Endothelial cell of umbilical vein (primary cell): ENCODE measurements around the gene RALGPS2. TPM values are rescaled to one million over a fixed set of nuclear protein-coding genes. Genes with fewer than 3 reads are reported as not detected.

ENCODE experiments used
- BruUV-seq: library from RNA; stranded (reverse); fragments of 400-500 nt; replicated peaks from 2 replicates; lab custom pipeline; 2021; lab: Mats Ljungman, UMichigan
- CTCF ChIA-PET: fragments of 300-600, 350-600 bp; sonication (Branson Sonifier 250); formaldehyde crosslinking; loops from one replicate; lab custom pipeline; 2021; ENCODE audit warnings: antibody characterized with exemption, inconsistent platforms; lab: Charles Lee
- POLR2A ChIA-PET: fragments of 300-600, 350-600 bp; sonication (Branson Sonifier 250); formaldehyde crosslinking; loops from one replicate; lab custom pipeline; 2021; ENCODE audit warnings: antibody characterized with exemption, inconsistent platforms; lab: Charles Lee
- DNase-seq: peaks from one replicate; pipeline ENCODE4 v3.0.0-alpha.2; 2011; ENCODE audit warnings: low read depth, low spot score
- FAIRE-seq: peaks from 2 replicates; lab custom pipeline; 2011; peaks lifted over from hg19 to GRCh38; lab: Jason Lieb, UNC
- H2AFZ ChIP-seq: 2 replicates; pipeline ENCODE4 v1.6.0; 2012; ENCODE audit warnings: low read depth, low read length, control low read depth, inconsistent platforms
- H3K27ac ChIP-seq: 2 replicates; pipeline ENCODE4 v1.5.1; 2011; ENCODE audit warnings: low read depth, mild to moderate bottlenecking, control low read depth, low read length, moderate library complexity; ENCODE audit not compliant: insufficient read depth
- H3K27me3 ChIP-seq, 2 experiments: 2 replicates each; pipeline versions ENCODE4 v1.6.0 to v1.6.1; 2011; ENCODE audit warnings: low read length in 2 of 2, mixed read lengths in 1 of 2; ENCODE audit not compliant: control insufficient read depth in 2 of 2, insufficient read depth in 2 of 2
- H3K36me3 ChIP-seq, 2 experiments: 2 replicates in 1 of 2; 3 replicates in 1 of 2; pipeline ENCODE4 v1.5.1; 2011; ENCODE audit warnings: low read length in 2 of 2, mild to moderate bottlenecking in 1 of 2, moderate library complexity in 1 of 2; ENCODE audit not compliant: control insufficient read depth in 2 of 2, insufficient read depth in 2 of 2; ENCODE audit errors: extremely low read depth in 1 of 2
- H3K4me1 ChIP-seq: 3 replicates; pipeline ENCODE4 v1.5.1; 2011; ENCODE audit warnings: mild to moderate bottlenecking, low read length; ENCODE audit not compliant: control insufficient read depth, insufficient read depth; ENCODE audit errors: extremely low read depth
- H3K4me2 ChIP-seq: 2 replicates; pipeline ENCODE4 v1.6.1; 2011; ENCODE audit warnings: low read length, control low read depth, mixed read lengths; ENCODE audit not compliant: insufficient read depth
- H3K4me3 ChIP-seq, 3 experiments: fragments of 200-600 bp in 1 of 3; sonication (generic), shearing (Covaris generic) in 1 of 3; replicated peaks in 1 of 3; 2 replicates each; pipeline ENCODE4 v1.5.1; 2011 to 2016; ENCODE audit warnings: control low read depth in 3 of 3, low read length in 3 of 3, mild to moderate bottlenecking in 2 of 3, inconsistent platforms in 1 of 3, low read depth in 1 of 3, moderate library complexity in 1 of 3; ENCODE audit not compliant: insufficient read depth in 1 of 3
- H3K79me2 ChIP-seq: 2 replicates; pipeline ENCODE4 v1.6.0; 2012; ENCODE audit warnings: low read length, inconsistent platforms; ENCODE audit not compliant: control insufficient read depth, insufficient read depth
- H3K9ac ChIP-seq: replicated peaks from 2 replicates; pipeline ENCODE3; 2011; ENCODE audit warnings: low read length, control low read depth; ENCODE audit not compliant: insufficient read depth; ENCODE audit errors: extremely low read depth
- H3K9me1 ChIP-seq: replicated peaks from 3 replicates; pipeline ENCODE4 v1.6.0; 2011; ENCODE audit warnings: mild to moderate bottlenecking, low read length; ENCODE audit not compliant: control insufficient read depth, insufficient read depth; ENCODE audit errors: extremely low read depth
- H3K9me3 ChIP-seq: replicated peaks from 2 replicates; pipeline ENCODE4 v1.5.1; 2012; ENCODE audit warnings: low read length, inconsistent platforms; ENCODE audit not compliant: control insufficient read depth, insufficient read depth
- H4K20me1 ChIP-seq: replicated peaks from 2 replicates; pipeline ENCODE3; 2011; ENCODE audit warnings: mild to moderate bottlenecking, low read length; ENCODE audit not compliant: control insufficient read depth, insufficient read depth; ENCODE audit errors: extremely low read depth
- EZH2 ChIP-seq: IDR thresholded peaks from 2 replicates; pipeline ENCODE4 v1.6.1; 2012; ENCODE audit warnings: borderline replicate concordance, low read depth, mild to moderate bottlenecking, moderate library complexity, low read length, inconsistent platforms; ENCODE audit not compliant: severe bottlenecking
- FOS ChIP-seq: IDR thresholded peaks from 2 replicates; pipeline ENCODE4 v1.6.1; 2011; ENCODE audit warnings: mild to moderate bottlenecking, low read length, moderate library complexity, borderline replicate concordance; ENCODE audit not compliant: insufficient read depth
- GATA2 ChIP-seq: IDR thresholded peaks from 2 replicates; pipeline ENCODE4 v1.7.0; 2011; ENCODE audit warnings: low read depth, mild to moderate bottlenecking, moderate library complexity, mixed read lengths, low read length; ENCODE audit not compliant: insufficient read length, insufficient read depth
- JUN ChIP-seq: IDR thresholded peaks from 2 replicates; pipeline ENCODE4 v1.6.1; 2011; ENCODE audit warnings: borderline replicate concordance, low read depth; ENCODE audit not compliant: insufficient read length, insufficient read depth
- MAX ChIP-seq: IDR thresholded peaks from 2 replicates; pipeline ENCODE4 v1.6.1; 2011; ENCODE audit not compliant: insufficient read depth, insufficient read length
- MYC ChIP-seq: IDR thresholded peaks from one replicate; pipeline ENCODE4 v1.6.1; 2011; ENCODE audit warnings: mild to moderate bottlenecking, low read depth, low read length
- POLR2A ChIP-seq: IDR thresholded peaks from 2 replicates; pipeline ENCODE4 v1.6.1; 2012; ENCODE audit warnings: low read depth, mild to moderate bottlenecking, control low read depth, low read length
- POLR2AphosphoS5 ChIP-seq: IDR thresholded peaks from 2 replicates; pipeline ENCODE4 v1.6.1; 2012; ENCODE audit warnings: low read depth, mild to moderate bottlenecking, control low read depth, low read length, moderate library complexity; ENCODE audit not compliant: insufficient read depth
- dilution Hi-C: fragments of 300-500 bp; cut with MboI; formaldehyde crosslinking; loops from one replicate; pipeline ENCODE4 v1.15.0; 2019; ENCODE audit warnings: low sequenced_read_pairs; ENCODE audit not compliant: extremely low pct_ligation_motif_present
- intact Hi-C: fragments of 100-400 bp; cut with micrococcal nuclease; formaldehyde crosslinking; loops from one replicate; pipeline ENCODE4 v1.10.0; 2022
- polyA plus RNA-seq, 4 experiments: library from polyadenylated mRNA; depleted of rRNA in 3 of 4; stranded (reverse) in 3 of 4; unstranded in 1 of 4; fragments of >200 nt; gene quantifications; 2 replicates each; pipeline versions ENCODE4 v1.2.1 to v1.2.3, GENCODE V29; 2011 to 2012; ENCODE audit warnings: missing spikeins in 1 of 4
- total RNA-seq: library from RNA; stranded (reverse); gene quantifications from 2 replicates; pipeline ENCODE4 v1.2.3, GENCODE V29; 2021
- TF ChIP-seq, protein P1 (sequence below), 2 donors: IDR thresholded peaks; 1 replicate in 1 of 2; 2 replicates in 1 of 2; pipeline ENCODE4 v1.5.1; 2011; ENCODE audit warnings: low read length in 2 of 2, mild to moderate bottlenecking in 2 of 2, moderate library complexity in 2 of 2, control low read depth in 1 of 2, inconsistent platforms in 1 of 2, low read depth in 1 of 2; ENCODE audit not compliant: insufficient read depth in 1 of 2; ENCODE audit errors: extremely low read depth in 1 of 2

Gene RALGPS2
- total and polyA plus RNA-seq, 2 donors (not counting 3 experiments of a cell fraction or from before 2014, with no cell fraction given): 4.6 to 27.7 TPM

DNA sequence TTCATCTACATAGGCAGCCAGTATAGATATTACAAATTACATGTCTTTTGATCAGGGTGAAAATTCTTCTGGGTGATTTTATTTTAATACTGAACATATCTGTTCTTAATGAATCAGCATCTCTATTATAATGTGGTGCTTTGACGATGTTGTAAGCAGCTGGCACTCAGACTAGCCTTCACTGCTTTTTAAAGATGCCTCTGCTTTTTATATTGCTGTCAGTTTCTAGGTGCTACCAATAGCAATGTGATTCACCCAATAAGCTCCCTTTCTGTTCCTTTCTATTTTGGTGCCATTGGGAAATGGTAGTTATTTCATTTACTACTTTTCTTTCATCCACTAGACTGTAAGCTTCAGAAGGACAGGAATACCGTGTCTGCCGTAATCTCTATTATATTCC lies 156.9 kb downstream of the RALGPS2 start:
- H3K27me3 ChIP-seq: no peaks in the 10 kb centered on the region
- no peaks in the 10 kb centered on the region for H3K9me3 ChIP-seq
- DNase-seq: no peak
- H3K79me2 ChIP-seq: no peaks in the 10 kb centered on the region
- no peak for TF ChIP-seq JUN
- TF ChIP-seq MYC: no peak
- H4K20me1 ChIP-seq: no peaks in the 10 kb centered on the region
- no peak overlapping the region for H2AFZ ChIP-seq
- H3K36me3 ChIP-seq: no peaks in the 10 kb centered on the region
- no peak overlapping the region for H3K9ac ChIP-seq
- no TSS peak for BruUV-seq
- no peaks in the 10 kb centered on the region for H3K4me1 ChIP-seq
- H3K4me3 ChIP-seq: no peak overlapping the region
- ChIA-PET CTCF (interaction anchor here (1.3 kb wide), 2 partner anchors 11 to 121 kb away, joined by 3 read pairs; partner anchors contain the start of gene ANGPTL1), POLR2A (no interaction called here)
- no peak overlapping the region for H3K4me2 ChIP-seq
- dilution Hi-C loops (no loop called here), intact Hi-C loops (no loop called here)
- no peak for FAIRE-seq
- H3K9me1 ChIP-seq: no peaks in the 10 kb centered on the region
- no peak overlapping the region for H3K27ac ChIP-seq

DNA sequence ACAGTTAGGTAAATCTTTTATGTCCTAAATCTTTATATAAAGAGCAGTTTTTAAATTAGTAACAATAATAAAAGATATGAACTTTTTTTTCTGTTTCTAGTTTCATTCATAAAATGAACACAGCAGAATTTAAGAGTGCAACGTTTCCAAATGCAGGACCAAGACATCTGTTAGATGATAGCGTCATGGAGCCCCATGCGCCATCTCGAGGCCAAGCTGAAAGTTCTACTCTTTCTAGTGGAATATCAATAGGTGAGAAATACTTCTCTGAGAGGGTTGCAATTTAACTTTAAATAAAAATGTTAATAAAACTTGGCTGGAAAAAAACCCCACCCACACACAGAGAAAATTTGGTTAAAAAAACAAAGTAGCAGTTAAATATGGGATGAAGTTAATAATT lies 160.8 kb downstream of the RALGPS2 start:
- Histone ChIP-seq H4K20me1 (no peaks in the 10 kb centered on the region), H3K4me3 (no peak overlapping the region), H2AFZ (no peak overlapping the region), H3K9ac (no peak overlapping the region), H3K9me3 (no peaks in the 10 kb centered on the region), H3K27me3 (no peaks in the 10 kb centered on the region), H3K9me1 (no peaks in the 10 kb centered on the region), H3K79me2 (no peaks in the 10 kb centered on the region), H3K27ac (no peak overlapping the region), H3K36me3 (no peaks in the 10 kb centered on the region), H3K4me2 (no peak overlapping the region), H3K4me1 (no peaks in the 10 kb centered on the region)
- ChIA-PET POLR2A (no interaction called here), CTCF (no interaction called here)
- dilution Hi-C loops: no loop called here
- intact Hi-C loops: no loop called here
- FAIRE-seq (no peak), DNase-seq (no peak)
- no TSS peak for BruUV-seq
- TF ChIP-seq, protein P1, sequence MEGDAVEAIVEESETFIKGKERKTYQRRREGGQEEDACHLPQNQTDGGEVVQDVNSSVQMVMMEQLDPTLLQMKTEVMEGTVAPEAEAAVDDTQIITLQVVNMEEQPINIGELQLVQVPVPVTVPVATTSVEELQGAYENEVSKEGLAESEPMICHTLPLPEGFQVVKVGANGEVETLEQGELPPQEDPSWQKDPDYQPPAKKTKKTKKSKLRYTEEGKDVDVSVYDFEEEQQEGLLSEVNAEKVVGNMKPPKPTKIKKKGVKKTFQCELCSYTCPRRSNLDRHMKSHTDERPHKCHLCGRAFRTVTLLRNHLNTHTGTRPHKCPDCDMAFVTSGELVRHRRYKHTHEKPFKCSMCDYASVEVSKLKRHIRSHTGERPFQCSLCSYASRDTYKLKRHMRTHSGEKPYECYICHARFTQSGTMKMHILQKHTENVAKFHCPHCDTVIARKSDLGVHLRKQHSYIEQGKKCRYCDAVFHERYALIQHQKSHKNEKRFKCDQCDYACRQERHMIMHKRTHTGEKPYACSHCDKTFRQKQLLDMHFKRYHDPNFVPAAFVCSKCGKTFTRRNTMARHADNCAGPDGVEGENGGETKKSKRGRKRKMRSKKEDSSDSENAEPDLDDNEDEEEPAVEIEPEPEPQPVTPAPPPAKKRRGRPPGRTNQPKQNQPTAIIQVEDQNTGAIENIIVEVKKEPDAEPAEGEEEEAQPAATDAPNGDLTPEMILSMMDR (IDR thresholded peaks at IDR 0.05; ENCODE audit: extremely low read depth in 1 of 2, insufficient read depth in 1 of 2, low read depth in 1 of 2, low read length in 2 of 2): no peak
- no peak for TF ChIP-seq FOS
- no peak for TF ChIP-seq POLR2A
- no peak for TF ChIP-seq MYC
- TF ChIP-seq EZH2: no peak
- no peak for TF ChIP-seq GATA2
- TF ChIP-seq MAX: no peak
- no peak for TF ChIP-seq JUN
- TF ChIP-seq POLR2AphosphoS5: no peak
